Measurements from ENCODE around the gene SMARCD3. TPM values are rescaled to one million over a fixed set of nuclear protein-coding genes. Genes with fewer than 3 reads are reported as not detected.

SMARCD3 gene
- total and polyA plus RNA-seq, 4 donors: 1.8 to 5.6 (median 2.1) TPM

DNA sequence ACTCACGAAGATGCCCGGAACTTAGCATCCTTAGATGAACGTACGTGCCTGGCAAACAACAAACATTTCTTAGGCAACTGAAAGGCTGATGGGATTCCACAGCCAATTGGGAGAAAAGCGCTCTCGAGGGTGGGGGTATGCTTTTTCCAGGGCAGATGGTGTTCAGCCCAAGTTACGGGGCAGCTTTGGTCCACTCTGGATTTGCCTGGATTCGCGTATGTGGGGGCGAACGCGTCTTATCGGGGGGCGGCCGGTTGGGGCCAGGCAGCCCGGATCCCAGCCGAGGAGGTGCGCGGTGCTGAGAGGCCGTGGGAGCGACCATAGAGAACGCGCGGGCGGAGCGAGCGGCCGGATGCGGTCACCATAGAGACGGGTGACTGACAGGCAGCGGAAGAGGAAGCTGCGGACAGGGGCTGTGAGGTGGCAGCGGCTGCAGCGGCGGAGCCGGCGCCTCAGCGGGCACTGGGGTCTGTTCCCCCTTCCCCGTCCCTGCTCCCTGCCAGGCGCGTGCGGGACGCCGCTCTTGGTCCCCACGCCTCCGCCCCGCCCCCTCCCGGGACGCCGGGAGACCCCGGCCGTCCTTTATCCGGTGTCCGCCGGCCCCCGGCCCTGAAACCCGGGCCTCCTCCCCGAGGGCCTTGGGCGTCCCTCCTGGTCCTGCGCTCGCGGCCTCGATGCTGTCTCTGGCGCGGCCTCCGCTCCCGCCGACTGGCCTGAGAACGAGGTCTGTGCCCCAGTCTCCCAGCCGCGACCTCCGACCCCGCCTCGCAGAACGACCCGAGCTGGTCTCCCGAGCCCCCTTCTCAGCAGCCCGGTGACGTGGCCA, 16.2 kb downstream of the SMARCD3 start, which contains the start of gene CHPF2:
TSS of gene CHPF2 (plus strand) at position 393 of the 826 bp plus-strand sequence. CDS start 1,529 bp downstream, outside the sequence.
- H3K4me1 ChIP-seq (ENCODE audit: control insufficient read depth in 4 of 4, insufficient read depth in 4 of 4, low read length in 3 of 4): peaks cover 0 to 31% (median 25%) of the 10 kb centered on the region in 4 donors
- under 1% methylated on average over 79 of the region's 79 CpGs for WGBS
- DNase-seq (ENCODE audit: low spot score): peak; percentile 92
- peak within 1 kb of the TSS; percentile 63 to 93 for H3K9ac ChIP-seq (ENCODE audit: low read depth in 1 of 2, low read length in 2 of 2)
- no peaks in the 10 kb centered on the region for H3K9me3 ChIP-seq (ENCODE audit: control insufficient read depth in 4 of 4, low read length in 3 of 4)
- H3K4me3 ChIP-seq (ENCODE audit: low read depth in 1 of 3, low read length in 3 of 3): peak within 1 kb of the TSS; percentile 83 to 93 (median 84)
- peaks cover 0 to 18% (median 6%) of the 10 kb centered on the region in 4 donors for H3K36me3 ChIP-seq (ENCODE audit: control insufficient read depth in 4 of 4, insufficient read depth in 3 of 4, low read depth in 1 of 4, low read length in 3 of 4)
- no peaks in the 10 kb centered on the region for H3K27me3 ChIP-seq (ENCODE audit: control insufficient read depth in 4 of 4, insufficient read depth in 4 of 4, low read length in 3 of 4)
- peak; percentile 34 to 43 for TF ChIP-seq EGR1 (IDR thresholded peaks at IDR 0.05; ENCODE audit: low read depth in 2 of 2)
- peak; percentile 31 for TF ChIP-seq YY1 (IDR thresholded peaks at IDR 0.05)
- peak in 1 of 2 donors; percentile 83 for TF ChIP-seq GABPA (IDR thresholded peaks at IDR 0.05 in 1 of 2, conservative IDR thresholded peaks at IDR 0.05 in 1 of 2)
- TF ChIP-seq HNF4A (conservative IDR thresholded peaks at IDR 0.05): no peak
- TF ChIP-seq, protein P1, sequence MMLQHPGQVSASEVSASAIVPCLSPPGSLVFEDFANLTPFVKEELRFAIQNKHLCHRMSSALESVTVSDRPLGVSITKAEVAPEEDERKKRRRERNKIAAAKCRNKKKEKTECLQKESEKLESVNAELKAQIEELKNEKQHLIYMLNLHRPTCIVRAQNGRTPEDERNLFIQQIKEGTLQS (IDR thresholded peaks at IDR 0.05): no peak
- TF ChIP-seq SP1 (IDR thresholded peaks at IDR 0.05): no peak
- H3K27ac ChIP-seq (ENCODE audit: low read depth in 1 of 2, low read length in 2 of 2): peak within 1 kb of the TSS; percentile 54 to 58

GRCh38 chr7:151231080-151231479, 17.4 kb downstream of the SMARCD3 start:
- H3K9ac ChIP-seq (ENCODE audit: low read depth in 1 of 2, low read length in 2 of 2): no peak overlapping the region
- no peak for DNase-seq (ENCODE audit: low spot score)
- H3K9me3 ChIP-seq (ENCODE audit: control insufficient read depth in 4 of 4, low read length in 3 of 4): no peaks in the 10 kb centered on the region
- H3K4me1 ChIP-seq (ENCODE audit: control insufficient read depth in 4 of 4, insufficient read depth in 4 of 4, low read length in 3 of 4): peaks cover 0 to 37% (median 30%) of the 10 kb centered on the region in 4 donors
- peaks cover 0 to 7% (median 2%) of the 10 kb centered on the region in 4 donors for H3K36me3 ChIP-seq (ENCODE audit: control insufficient read depth in 4 of 4, insufficient read depth in 3 of 4, low read depth in 1 of 4, low read length in 3 of 4)
- H3K4me3 ChIP-seq (ENCODE audit: low read depth in 1 of 3, low read length in 3 of 3): no peak overlapping the region
- no peak overlapping the region for H3K27ac ChIP-seq (ENCODE audit: low read depth in 1 of 2, low read length in 2 of 2)
- 86% methylated on average over 1 of the region's 1 CpG for WGBS
- TF ChIP-seq FOXA2 (IDR thresholded peaks at IDR 0.05) (no peak), GABPA (IDR thresholded peaks at IDR 0.05 in 1 of 2, conservative IDR thresholded peaks at IDR 0.05 in 1 of 2) (no peak), YY1 (IDR thresholded peaks at IDR 0.05) (no peak), SP1 (IDR thresholded peaks at IDR 0.05) (no peak), NR2F2 (IDR thresholded peaks at IDR 0.05) (no peak), HNF4A (conservative IDR thresholded peaks at IDR 0.05) (no peak)
- TF ChIP-seq, protein P2, sequence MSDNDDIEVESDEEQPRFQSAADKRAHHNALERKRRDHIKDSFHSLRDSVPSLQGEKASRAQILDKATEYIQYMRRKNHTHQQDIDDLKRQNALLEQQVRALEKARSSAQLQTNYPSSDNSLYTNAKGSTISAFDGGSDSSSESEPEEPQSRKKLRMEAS (IDR thresholded peaks at IDR 0.05): no peak
- TF ChIP-seq, protein P1 (IDR thresholded peaks at IDR 0.05): no peak
- no peaks in the 10 kb centered on the region for H3K27me3 ChIP-seq (ENCODE audit: control insufficient read depth in 4 of 4, insufficient read depth in 4 of 4, low read length in 3 of 4)

GRCh38 chr7:151229249-151229648, 19.2 kb downstream of the SMARCD3 start:
- Histone ChIP-seq H3K9me3 (ENCODE audit: control insufficient read depth in 4 of 4, low read length in 3 of 4) (no peaks in the 10 kb centered on the region), H3K4me3 (ENCODE audit: low read depth in 1 of 3, low read length in 3 of 3) (no peak overlapping the region), H3K36me3 (ENCODE audit: control insufficient read depth in 4 of 4, insufficient read depth in 3 of 4, low read depth in 1 of 4, low read length in 3 of 4) (peaks cover 0 to 7% (median 3%) of the 10 kb centered on the region in 4 donors), H3K4me1 (ENCODE audit: control insufficient read depth in 4 of 4, insufficient read depth in 4 of 4, low read length in 3 of 4) (peaks cover 0 to 47% (median 37%) of the 10 kb centered on the region in 4 donors), H3K9ac (ENCODE audit: low read depth in 1 of 2, low read length in 2 of 2) (no peak overlapping the region), H3K27me3 (ENCODE audit: control insufficient read depth in 4 of 4, insufficient read depth in 4 of 4, low read length in 3 of 4) (no peaks in the 10 kb centered on the region), H3K27ac (ENCODE audit: low read depth in 1 of 2, low read length in 2 of 2) (no peak overlapping the region)
- 92% methylated on average over 10 of the region's 10 CpGs for WGBS
- no peak for DNase-seq (ENCODE audit: low spot score)
- TF ChIP-seq TAF1 (conservative IDR thresholded peaks at IDR 0.05) (no peak), CTCF (IDR thresholded peaks at IDR 0.05; ENCODE audit: low read depth, low read length, missing input control) (no peak), FOXA1 (IDR thresholded peaks at IDR 0.05) (no peak), RXRA (IDR thresholded peaks at IDR 0.05) (no peak), SP1 (IDR thresholded peaks at IDR 0.05) (no peak)
